PC-9 (cell line): ENCODE data around the gene HABP2. TPM values are rescaled to one million over a fixed set of nuclear protein-coding genes. Genes with fewer than 3 reads are reported as not detected.

Source experiments
- BruUV-seq: library from RNA; stranded (reverse); fragments of 400-500 nt; replicated peaks from 2 replicates; lab custom pipeline; 2021; lab: Mats Ljungman, UMichigan
- CTCF ChIA-PET: fragments of 300-600 bp; sonication (Branson Sonifier 250); formaldehyde crosslinking; loops from one replicate; lab custom pipeline; 2022; ENCODE audit warnings: antibody characterized with exemption; lab: Charles Lee
- POLR2A ChIA-PET: fragments of 300-600 bp; sonication (Branson Sonifier 250); formaldehyde crosslinking; loops from one replicate; lab custom pipeline; 2022; ENCODE audit warnings: antibody characterized with exemption; ENCODE audit not compliant: unreplicated experiment; lab: Charles Lee
- DNase-seq, 2 experiments: peaks; one replicate each; pipeline versions ENCODE4 v3.0.0 to v3.0.0-alpha.2; 2015 to 2022; ENCODE audit warnings: mixed read lengths in 1 of 2
- H2AFZ ChIP-seq: fragments of 200-600 bp; sonication (generic); 2 replicates; pipeline ENCODE4 v1.8.1; 2017; ENCODE audit warnings: antibody characterized with exemption
- H3F3A ChIP-seq: fragments of 200-600 bp; sonication (generic); 2 replicates; pipeline ENCODE4 v1.8.1; 2017; ENCODE audit warnings: antibody characterized with exemption, mild to moderate bottlenecking, low read depth; ENCODE audit not compliant: insufficient read depth
- H3K27ac ChIP-seq: fragments of 200-600 bp; sonication (generic); 2 replicates; pipeline ENCODE4 v1.6.1; 2016; ENCODE audit warnings: mixed run types
- H3K27me3 ChIP-seq: fragments of 200-600 bp; sonication (generic); 2 replicates; pipeline ENCODE4 v1.6.1; 2016; ENCODE audit warnings: low read depth, mixed run types; ENCODE audit not compliant: insufficient read depth
- H3K36me3 ChIP-seq: fragments of 200-600 bp; sonication (generic); 2 replicates; pipeline ENCODE4 v1.6.1; 2016; ENCODE audit warnings: low read depth, mixed run types
- H3K4me1 ChIP-seq: fragments of 200-600 bp; sonication (generic); replicated peaks from 2 replicates; pipeline ENCODE4 v1.6.1; 2016; ENCODE audit warnings: mixed run types; ENCODE audit not compliant: insufficient read depth
- H3K4me2 ChIP-seq: fragments of 200-600 bp; sonication (generic); 2 replicates; pipeline ENCODE4 v1.6.1; 2017; ENCODE audit warnings: mixed run types
- H3K4me3 ChIP-seq: fragments of 200-600 bp; sonication (generic); 2 replicates; pipeline ENCODE4 v1.6.1; 2016; ENCODE audit warnings: mixed run types
- H3K79me2 ChIP-seq: fragments of 200-600 bp; sonication (generic); 2 replicates; pipeline ENCODE4 v1.6.1; 2017; ENCODE audit warnings: low read depth, mixed run types
- H3K9me2 ChIP-seq: fragments of 200-600 bp; sonication (generic); 2 replicates; pipeline ENCODE4 v1.8.1; 2017; ENCODE audit warnings: mild to moderate bottlenecking; ENCODE audit not compliant: insufficient read depth
- H3K9me3 ChIP-seq: fragments of 200-600 bp; sonication (generic); 2 replicates; pipeline ENCODE4 v1.8.1; 2016; ENCODE audit warnings: low read depth; ENCODE audit not compliant: insufficient read depth
- H4K20me1 ChIP-seq: fragments of 200-600 bp; sonication (generic); 2 replicates; pipeline ENCODE4 v1.8.1; 2017; ENCODE audit not compliant: insufficient read depth
- EZH2 ChIP-seq: fragments of 200-600 bp; sonication (generic); IDR thresholded peaks from 2 replicates; pipeline ENCODE4 v1.8.0; 2017; ENCODE audit warnings: antibody characterized with exemption, low read depth
- intact Hi-C: fragments of 100-400 bp; cut with micrococcal nuclease; formaldehyde crosslinking; loops from one replicate; pipeline ENCODE4 v1.10.0; 2022; ENCODE audit not compliant: unreplicated experiment
- total RNA-seq: library from RNA; stranded (reverse); gene quantifications from 2 replicates; pipeline ENCODE4 v1.2.3, GENCODE V29; 2021
- TF ChIP-seq, protein P1 (sequence below): fragments of 200-600 bp; sonication (generic); conservative IDR thresholded peaks from 2 replicates; pipeline ENCODE4 v1.6.1; 2017; ENCODE audit warnings: mixed run types, antibody characterized with exemption, mild to moderate bottlenecking, moderate library complexity

Gene HABP2
- total RNA-seq, 1 experiment from 2014 or later, result not detected

DNA sequence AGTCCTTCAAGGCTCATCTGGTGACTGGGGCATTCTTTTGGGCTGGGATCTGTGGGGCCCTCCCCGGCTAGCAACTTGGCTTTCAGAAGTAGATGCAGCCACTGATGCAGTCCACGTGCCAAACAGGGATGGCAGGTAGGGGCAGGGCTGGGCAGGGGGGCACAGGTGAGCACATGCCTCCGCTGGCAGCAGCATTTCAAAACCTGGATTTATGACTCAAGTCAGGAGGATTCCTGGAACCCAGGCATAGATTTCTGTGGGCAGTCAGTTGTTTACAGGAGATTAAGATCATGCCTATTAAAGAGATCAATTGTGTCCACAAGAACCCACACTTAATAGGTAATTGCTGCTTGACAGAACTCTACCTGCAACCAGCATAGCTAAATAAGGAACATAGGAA lies 839 bp upstream of the HABP2 start:
- Histone ChIP-seq H3K36me3 (no peaks in the 10 kb centered on the region), H2AFZ (no peak overlapping the region), H4K20me1 (no peaks in the 10 kb centered on the region), H3K79me2 (no peaks in the 10 kb centered on the region), H3F3A (no peaks in the 10 kb centered on the region), H3K4me1 (no peaks in the 10 kb centered on the region), H3K4me2 (no peak overlapping the region), H3K27ac (no peak overlapping the region), H3K9me3 (no peaks in the 10 kb centered on the region), H3K27me3 (peaks cover 20% of the 10 kb centered on the region; the same call in 1 of the 2 replicates), H3K4me3 (no peak overlapping the region), H3K9me2 (no peaks in the 10 kb centered on the region)
- POLR2A ChIA-PET, result no interaction called here
- no TSS peak for BruUV-seq
- intact Hi-C loops, result no loop called here
- TF ChIP-seq, protein P1, sequence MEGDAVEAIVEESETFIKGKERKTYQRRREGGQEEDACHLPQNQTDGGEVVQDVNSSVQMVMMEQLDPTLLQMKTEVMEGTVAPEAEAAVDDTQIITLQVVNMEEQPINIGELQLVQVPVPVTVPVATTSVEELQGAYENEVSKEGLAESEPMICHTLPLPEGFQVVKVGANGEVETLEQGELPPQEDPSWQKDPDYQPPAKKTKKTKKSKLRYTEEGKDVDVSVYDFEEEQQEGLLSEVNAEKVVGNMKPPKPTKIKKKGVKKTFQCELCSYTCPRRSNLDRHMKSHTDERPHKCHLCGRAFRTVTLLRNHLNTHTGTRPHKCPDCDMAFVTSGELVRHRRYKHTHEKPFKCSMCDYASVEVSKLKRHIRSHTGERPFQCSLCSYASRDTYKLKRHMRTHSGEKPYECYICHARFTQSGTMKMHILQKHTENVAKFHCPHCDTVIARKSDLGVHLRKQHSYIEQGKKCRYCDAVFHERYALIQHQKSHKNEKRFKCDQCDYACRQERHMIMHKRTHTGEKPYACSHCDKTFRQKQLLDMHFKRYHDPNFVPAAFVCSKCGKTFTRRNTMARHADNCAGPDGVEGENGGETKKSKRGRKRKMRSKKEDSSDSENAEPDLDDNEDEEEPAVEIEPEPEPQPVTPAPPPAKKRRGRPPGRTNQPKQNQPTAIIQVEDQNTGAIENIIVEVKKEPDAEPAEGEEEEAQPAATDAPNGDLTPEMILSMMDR, result no peak
- TF ChIP-seq EZH2, result no peak
- no peak for DNase-seq
- CTCF ChIA-PET, result no interaction called here

DNA sequence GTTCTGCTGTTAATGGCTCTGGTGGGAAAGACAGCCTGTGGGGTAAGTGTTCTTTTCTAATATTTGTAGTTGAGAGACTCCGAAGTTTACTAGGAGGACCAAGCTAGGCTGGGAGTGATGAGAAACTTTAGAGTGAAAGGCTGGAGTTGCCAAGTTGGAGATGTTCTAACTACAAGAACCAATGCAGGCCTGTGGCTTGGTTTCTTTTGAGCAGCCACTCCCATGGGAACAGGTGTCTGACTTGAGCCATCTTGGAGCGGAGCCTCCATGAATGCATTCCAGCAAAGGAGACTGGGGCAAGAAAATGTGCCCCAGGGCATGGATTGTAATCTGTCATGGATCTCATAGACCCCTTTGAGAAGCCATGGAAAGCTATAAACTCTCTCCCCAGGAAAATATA lies 296 bp downstream of the HABP2 start:
- Histone ChIP-seq H3K79me2 (no peaks in the 10 kb centered on the region), H2AFZ (no peak overlapping the region), H3K36me3 (no peaks in the 10 kb centered on the region), H3K9me2 (no peaks in the 10 kb centered on the region), H3F3A (no peaks in the 10 kb centered on the region), H3K4me1 (no peaks in the 10 kb centered on the region), H4K20me1 (no peaks in the 10 kb centered on the region), H3K4me3 (no peak overlapping the region), H3K27me3 (peaks cover 27% of the 10 kb centered on the region; the same call in 1 of the 2 replicates), H3K27ac (no peak overlapping the region), H3K9me3 (no peaks in the 10 kb centered on the region), H3K4me2 (no peak overlapping the region)
- no TSS peak for BruUV-seq
- POLR2A ChIA-PET, result no interaction called here
- TF ChIP-seq, protein P1, result no peak
- no peak for TF ChIP-seq EZH2
- CTCF ChIA-PET, result no interaction called here
- intact Hi-C loops, result no loop called here
- no peak for DNase-seq

DNA sequence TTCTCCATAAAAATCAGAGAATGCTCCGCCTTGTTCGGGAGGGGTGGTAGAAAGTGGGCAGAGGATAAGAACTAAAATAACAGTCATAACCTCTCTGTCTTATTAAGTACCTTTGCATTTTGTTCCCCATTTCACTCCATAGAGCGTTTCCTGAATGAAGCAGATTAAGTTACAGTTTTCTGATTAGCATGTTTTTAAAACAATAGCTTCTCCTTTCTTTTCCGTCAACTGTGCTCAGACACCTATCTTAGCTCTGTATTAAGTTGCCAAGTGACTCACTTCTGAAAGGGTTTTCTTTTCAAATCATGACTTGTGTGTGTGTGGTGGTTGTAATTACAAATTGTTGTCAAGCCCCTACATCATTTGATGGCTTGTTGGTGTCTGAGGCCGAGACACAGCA lies 1.4 kb downstream of the HABP2 start:
- no peak for DNase-seq
- no peak overlapping the region for H3K27ac ChIP-seq
- no peak overlapping the region for H2AFZ ChIP-seq
- no peaks in the 10 kb centered on the region for H3F3A ChIP-seq
- H3K4me2 ChIP-seq, result no peak overlapping the region
- TF ChIP-seq, protein P1, result no peak
- TF ChIP-seq EZH2, result no peak
- ChIA-PET POLR2A (interaction anchor here (0.7 kb wide), 1 partner anchor 102 kb away, joined by 4 read pairs; no protein-coding TSS in a partner anchor), CTCF (no interaction called here)
- no TSS peak for BruUV-seq
- no peaks in the 10 kb centered on the region for H3K4me1 ChIP-seq
- H3K9me2 ChIP-seq, result no peaks in the 10 kb centered on the region
- H4K20me1 ChIP-seq, result no peaks in the 10 kb centered on the region
- no peak overlapping the region for H3K4me3 ChIP-seq
- intact Hi-C loops, result no loop called here
- H3K9me3 ChIP-seq, result no peaks in the 10 kb centered on the region
- H3K36me3 ChIP-seq, result no peaks in the 10 kb centered on the region
- H3K27me3 ChIP-seq, result peaks cover 27% of the 10 kb centered on the region; the same call in 1 of the 2 replicates
- H3K79me2 ChIP-seq, result no peaks in the 10 kb centered on the region
